ENCODE results near the gene LONP2. TPM values are rescaled to one million over a fixed set of nuclear protein-coding genes. Genes with fewer than 3 reads are reported as not detected.

The LONP2 gene
- total and polyA plus RNA-seq, 2 of the 13 experiments (the other 11 are each of a cell fraction or from before 2014, with no cell fraction given) = 39.2 to 63.3 TPM

- TF ChIP-seq ZBTB40 (IDR thresholded peaks at IDR 0.05) = no peak
- 0 out of 2 replicates have a peak, but pooled peaks have one; percentile 30 for TF ChIP-seq ZBTB40 (CRISPR knock-in tag; IDR thresholded peaks at IDR 0.05)
- TF ChIP-seq GZF1 (CRISPR knock-in tag; IDR thresholded peaks at IDR 0.05) = 0 out of 2 replicates have a peak, but pooled peaks have one; percentile 17
- TF ChIP-seq, protein P1, sequence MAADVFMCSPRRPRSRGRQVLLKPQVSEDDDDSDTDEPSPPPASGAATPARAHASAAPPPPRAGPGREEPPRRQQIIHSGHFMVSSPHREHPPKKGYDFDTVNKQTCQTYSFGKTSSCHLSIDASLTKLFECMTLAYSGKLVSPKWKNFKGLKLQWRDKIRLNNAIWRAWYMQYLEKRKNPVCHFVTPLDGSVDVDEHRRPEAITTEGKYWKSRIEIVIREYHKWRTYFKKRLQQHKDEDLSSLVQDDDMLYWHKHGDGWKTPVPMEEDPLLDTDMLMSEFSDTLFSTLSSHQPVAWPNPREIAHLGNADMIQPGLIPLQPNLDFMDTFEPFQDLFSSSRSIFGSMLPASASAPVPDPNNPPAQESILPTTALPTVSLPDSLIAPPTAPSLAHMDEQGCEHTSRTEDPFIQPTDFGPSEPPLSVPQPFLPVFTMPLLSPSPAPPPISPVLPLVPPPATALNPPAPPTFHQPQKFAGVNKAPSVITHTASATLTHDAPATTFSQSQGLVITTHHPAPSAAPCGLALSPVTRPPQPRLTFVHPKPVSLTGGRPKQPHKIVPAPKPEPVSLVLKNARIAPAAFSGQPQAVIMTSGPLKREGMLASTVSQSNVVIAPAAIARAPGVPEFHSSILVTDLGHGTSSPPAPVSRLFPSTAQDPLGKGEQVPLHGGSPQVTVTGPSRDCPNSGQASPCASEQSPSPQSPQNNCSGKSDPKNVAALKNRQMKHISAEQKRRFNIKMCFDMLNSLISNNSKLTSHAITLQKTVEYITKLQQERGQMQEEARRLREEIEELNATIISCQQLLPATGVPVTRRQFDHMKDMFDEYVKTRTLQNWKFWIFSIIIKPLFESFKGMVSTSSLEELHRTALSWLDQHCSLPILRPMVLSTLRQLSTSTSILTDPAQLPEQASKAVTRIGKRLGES (CRISPR knock-in tag; IDR thresholded peaks at IDR 0.05; ENCODE audit: borderline replicate concordance) = no peak; the same call in 1 of the 2 replicates
- peak; percentile 28; the same call in 1 of the 2 replicates for TF ChIP-seq THAP11 (CRISPR knock-in tag; IDR thresholded peaks at IDR 0.05)
- no peak for TF ChIP-seq LRRFIP1 (CRISPR knock-in tag; conservative IDR thresholded peaks at IDR 0.05)
- TF ChIP-seq ZNF101 (CRISPR knock-in tag; IDR thresholded peaks at IDR 0.05; ENCODE audit: borderline replicate concordance, low read depth) = no peak
- no peak for TF ChIP-seq NFE2 (CRISPR knock-in tag; IDR thresholded peaks at IDR 0.05)
- peak; percentile 15; the same call in 1 of the 2 replicates for TF ChIP-seq MTERF4 (CRISPR knock-in tag; IDR thresholded peaks at IDR 0.05)
- TF ChIP-seq ZNF501 (CRISPR knock-in tag; IDR thresholded peaks at IDR 0.05) = peak; percentile 92
- TF ChIP-seq ZNF460 (CRISPR knock-in tag; IDR thresholded peaks at IDR 0.05; ENCODE audit: borderline replicate concordance) = no peak
- TF ChIP-seq ZNF614 (CRISPR knock-in tag; IDR thresholded peaks at IDR 0.05; ENCODE audit: borderline replicate concordance) = peak; percentile 18; the same call in 1 of the 2 replicates
- TF ChIP-seq NFIB (CRISPR knock-in tag; IDR thresholded peaks at IDR 0.05; ENCODE audit: borderline replicate concordance) = no peak
These were observed 121.6 kb downstream of the LONP2 start (continued) for GRCh38 chr16:48365601-48366164.
